Stimulated activated CD4-positive, alpha-beta T cell treated with anti-CD3 and anti-CD28 coated beads, Interleukin-12 subunit alpha, Interleukin-12 subunit beta, amount 100 ng/mL, for 24 hours (primary cell): Measurements from ENCODE around the gene COQ8A.
A peak's percentile ranks its signal among the peaks of the same experiment; 100 is the strongest.
"Not testable (repeated sequence)": the region's sequence is repeated elsewhere in the genome, so short reads cannot be mapped to it uniquely, and the experiment has no call there.

Experiments
- DNase-seq, 2 experiments: peaks; one replicate each; pipeline ENCODE4 v3.0.0-alpha.2; 2020; ENCODE audit warnings: low read depth in 2 of 2

COQ8A gene

DNA sequence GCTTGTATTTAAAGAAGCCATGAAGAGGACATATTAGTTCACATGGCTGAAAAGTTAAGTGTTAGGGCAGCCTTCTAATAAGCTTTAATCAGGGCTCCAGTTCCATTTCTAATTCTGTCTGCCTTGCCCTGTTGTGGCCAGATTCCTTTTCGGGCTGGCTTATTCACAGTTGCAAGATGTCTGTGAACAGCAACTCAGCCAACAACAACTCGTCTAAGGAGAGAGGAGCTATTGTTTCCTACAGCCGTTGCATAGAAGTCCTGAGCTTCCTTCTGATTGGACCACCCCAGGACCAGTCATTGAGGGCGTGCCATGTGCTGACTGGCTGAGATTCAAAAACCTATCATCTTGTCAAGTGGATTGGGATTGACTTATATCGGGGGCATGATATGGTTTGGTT, 18.6 kb upstream of the COQ8A start:
- no peak for DNase-seq

DNA sequence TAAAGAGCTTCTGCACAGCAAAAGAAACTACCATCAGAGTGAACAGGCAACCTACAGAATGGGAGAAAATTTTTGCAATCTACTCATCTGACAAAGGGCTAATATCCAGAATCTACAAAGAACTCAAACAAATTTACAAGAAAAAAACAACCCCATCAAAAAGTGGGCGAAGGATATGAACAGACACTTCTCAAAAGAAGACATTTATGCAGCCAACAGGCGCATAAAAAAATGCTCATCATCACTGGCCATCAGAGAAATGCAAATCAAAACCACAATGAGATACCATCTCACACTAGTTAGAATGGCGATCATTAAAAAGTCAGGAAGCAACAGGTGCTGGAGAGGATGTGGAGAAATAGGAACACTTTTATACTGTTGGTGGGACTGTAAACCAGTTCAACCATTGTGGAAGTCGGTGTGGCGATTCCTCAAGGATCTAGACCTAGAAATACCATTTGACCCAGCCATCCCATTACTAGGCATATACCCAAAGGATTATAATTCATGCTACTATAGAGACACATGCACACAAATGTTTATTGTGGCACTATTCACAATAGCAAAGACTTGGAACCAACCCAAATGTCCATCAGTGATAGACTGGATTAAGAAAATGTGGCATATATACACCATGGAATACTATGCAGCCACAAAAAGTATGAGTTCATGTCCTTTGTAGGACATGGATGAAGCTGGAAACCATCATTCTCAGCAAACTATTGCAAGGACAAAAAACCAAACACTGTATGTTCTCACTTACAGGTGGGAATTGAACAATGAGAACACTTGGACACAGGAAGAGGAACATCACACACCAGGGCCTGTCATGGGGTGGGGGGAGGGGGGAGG, 10.6 kb upstream of the COQ8A start:
- DNase-seq: not testable (repeated sequence)

DNA sequence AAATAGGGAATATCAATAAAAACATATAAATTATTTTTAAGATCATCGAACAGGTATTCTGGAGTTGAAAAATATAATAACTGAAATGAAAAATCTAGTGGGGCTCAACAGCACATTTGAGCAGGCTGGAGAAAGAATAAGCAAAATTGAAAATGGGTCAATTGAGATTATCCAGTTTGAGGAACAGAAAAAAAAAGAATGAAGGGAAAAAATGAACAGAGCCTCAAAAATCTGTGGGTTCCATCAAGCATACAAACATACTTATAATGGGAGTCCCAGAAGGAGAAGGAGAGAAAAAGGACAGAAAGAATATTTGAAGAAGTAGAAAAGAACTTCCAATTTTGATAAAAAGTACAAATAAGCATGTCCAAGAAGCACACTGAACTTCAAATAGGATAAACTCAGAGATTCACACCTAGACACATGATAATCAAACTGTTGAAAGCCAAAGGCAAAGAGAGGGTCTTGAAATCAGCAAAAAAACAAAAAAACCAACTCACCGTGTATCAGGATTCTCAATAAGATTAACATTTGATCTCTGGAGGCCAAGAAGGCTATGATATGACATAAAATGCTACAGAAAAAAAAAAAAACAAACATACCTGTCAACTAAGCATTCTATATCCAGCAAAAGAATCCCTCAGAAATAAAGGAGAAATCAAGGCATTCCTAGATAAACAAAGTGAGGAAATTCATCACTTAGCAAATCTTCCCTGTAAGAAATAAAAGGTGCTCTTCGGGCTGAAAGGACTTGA, 5.4 kb upstream of the COQ8A start:
- no peak for DNase-seq

DNA sequence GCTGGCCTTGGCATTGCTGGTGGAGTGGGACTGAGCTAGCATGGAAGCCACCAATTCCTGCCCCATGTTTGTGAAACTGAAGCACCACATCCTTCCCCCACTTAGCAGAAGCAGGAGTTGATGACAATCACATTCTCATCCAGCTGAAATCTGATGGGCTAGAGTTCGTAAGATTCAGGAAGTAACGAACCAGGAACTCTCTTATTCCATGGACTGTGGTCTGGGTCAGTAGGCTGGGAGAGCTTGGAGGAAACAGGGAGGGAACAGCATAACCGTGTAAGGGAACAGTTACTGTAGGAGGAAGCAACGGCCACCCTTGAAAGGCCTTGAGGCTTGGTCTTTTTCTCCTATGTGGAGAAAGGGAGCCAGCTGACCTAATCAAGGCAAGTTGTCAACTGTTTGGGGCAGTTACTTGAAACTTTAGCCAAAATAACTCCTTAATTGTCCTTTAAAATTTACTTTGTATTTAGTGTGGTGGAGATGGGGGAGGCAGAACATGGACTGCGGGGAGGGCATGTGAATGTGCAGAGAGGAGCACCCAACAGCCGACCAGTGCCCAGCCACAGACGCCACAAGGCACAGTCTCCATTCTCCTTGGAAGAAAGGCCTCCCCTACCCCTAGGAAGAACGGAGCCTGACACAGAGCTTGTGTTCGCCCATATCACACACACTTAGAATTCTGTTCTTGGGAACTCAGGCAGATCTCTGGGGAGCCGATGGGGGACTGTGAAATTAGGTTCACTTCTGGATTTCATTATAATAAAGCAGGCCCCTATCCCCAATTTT, 2.0 kb upstream of the COQ8A start:
- no peak for DNase-seq

DNA sequence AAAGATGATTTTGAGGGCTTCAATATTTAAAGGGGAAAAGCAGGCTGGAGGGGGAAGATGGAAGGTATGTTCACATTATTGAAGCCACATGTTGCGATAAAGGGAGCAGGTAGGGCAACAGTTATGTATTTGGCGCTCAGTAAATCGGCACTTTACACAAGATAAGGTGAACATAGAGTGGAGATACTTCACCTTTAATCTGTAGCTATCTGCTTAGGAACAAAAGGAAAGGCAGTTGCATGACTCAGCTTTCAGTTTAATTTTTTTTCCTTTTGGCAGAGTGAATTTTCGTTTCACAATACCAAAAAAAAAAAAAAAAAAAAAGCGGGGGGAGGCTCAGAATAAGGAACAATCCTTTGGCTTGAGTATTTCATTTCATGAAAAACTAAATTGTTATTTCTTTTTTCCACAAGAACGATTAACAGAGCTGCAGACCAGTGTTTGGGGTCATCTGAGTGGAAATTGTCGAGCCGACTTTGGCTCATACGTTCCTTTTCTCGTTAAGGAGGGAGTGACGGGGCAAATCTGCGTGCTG, 1.1 kb upstream of the COQ8A start:
- no peak for DNase-seq

DNA sequence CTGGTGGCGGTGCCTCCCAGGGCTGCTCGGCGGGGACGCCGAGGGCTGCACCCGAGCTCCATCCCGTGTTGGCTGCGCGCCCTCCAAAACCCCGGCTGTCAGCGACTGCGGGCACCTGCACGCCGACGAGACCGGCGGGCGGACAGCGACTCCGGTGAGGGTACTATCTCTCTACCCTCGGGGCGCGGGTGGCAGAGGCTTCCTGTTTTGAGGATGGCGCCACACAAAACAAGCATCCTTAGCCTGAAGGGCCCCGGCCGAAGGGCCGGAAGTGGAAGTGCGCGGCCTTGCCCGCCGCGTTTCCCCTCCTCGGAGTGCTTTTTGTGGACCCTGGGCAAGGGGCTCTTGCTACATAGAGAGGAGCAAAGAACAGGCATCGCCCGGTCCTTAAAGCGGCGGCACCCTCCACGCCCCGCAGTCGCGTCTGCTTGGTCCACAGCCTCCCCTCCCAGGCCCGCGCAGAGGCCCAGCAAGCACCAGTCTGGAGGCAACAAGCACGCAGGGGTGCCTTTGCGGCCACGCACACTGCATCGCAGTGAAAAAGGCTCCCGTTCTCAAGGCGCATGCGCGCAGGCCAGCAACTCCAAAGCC, 561 bp upstream of the COQ8A start:
- peak in 1 of 2 experiments; percentile 54 for DNase-seq

DNA sequence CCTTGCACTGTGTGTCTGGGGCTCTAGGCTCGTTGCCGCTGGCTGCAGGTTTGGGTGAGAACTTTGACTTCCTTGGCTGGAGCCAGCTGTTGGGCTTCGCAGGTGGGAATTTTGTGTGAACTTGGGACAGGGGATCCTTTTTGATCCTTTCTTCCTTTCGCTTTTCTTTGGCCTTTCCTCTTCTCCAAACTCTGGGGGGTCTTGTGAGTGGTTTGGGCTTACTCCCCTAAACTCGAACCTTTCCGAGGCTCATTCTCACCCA, 643 bp downstream of the COQ8A start:
- DNase-seq: no peak

DNA sequence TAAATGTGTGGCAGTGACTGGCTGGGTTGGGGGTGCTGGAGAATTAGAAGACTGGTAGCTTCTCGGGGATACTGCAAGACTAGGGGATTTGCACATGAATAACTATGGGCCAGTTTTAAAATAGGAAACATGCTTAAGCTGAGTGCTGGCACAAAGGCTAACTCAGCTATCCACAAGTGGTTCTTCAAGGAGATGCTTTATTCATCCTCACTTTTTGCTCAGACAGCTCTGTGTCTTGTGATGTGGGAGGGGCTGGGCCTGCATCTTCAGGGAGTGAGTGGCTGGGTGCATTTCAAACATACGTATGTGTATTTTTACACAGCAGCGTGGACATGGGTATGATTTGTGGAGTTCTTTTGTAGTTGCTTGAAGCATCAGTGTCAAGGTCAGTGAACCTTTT, 2.3 kb downstream of the COQ8A start:
- DNase-seq: no peak

DNA sequence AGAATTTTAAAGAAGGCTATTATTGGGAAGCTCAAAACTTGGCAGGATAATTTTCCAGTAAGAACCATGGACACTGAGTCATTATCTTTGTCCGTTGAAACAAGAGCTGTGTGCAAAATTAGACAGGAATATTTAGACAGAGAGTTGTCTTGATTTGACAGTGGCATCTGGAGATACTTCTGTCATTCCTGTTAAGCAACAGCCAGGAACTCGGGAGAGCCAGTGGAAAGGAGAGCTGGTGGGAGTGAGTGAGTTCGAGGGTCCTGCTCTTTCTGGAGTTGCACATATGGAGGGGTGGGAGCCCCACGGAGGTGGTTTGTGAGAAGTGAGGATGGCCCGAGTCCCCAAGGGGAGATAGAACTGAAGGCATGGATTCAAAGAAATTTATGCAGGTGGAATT, 3.1 kb downstream of the COQ8A start:
- no peak for DNase-seq

GRCh38 chr1:226943927-226944326, 3.8 kb downstream of the COQ8A start:
- DNase-seq: no peak

DNA sequence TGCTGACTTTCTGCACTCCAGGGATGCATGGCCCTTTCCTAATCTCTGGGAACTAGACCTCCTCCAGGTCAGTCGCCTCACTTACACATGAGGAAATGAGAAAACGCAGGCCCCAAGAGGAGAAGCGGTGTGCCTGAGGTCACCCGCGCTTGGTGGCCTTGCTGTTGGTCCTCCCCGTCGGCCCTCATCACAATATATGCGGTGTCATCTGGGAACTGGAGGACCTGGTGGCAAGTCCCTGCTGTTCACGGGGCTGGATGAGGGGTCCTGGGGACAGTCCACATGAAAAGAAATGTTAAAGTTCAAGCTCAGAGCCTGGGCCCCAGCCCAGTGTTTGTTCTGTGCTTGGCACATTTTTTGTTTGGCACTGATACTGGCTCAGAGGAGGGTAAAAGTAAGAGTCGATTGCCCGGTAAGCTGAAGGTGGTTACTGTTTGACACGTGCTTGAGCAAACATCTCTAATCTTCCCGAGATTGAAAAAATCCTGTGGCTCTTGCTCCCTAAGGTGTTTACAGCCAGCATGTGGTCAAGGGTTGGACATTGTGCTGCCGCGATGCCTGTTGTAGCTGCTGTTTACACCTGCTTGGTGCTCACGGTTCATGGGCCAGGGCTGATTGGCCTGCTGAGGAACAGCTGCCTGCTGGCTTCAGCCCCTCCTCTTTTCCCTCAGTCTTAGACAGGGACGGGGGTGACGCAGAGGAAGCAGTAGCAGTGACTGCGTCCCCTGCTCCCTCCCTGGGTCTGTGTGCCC, 5.2 kb downstream of the COQ8A start:
- no peak for DNase-seq

DNA sequence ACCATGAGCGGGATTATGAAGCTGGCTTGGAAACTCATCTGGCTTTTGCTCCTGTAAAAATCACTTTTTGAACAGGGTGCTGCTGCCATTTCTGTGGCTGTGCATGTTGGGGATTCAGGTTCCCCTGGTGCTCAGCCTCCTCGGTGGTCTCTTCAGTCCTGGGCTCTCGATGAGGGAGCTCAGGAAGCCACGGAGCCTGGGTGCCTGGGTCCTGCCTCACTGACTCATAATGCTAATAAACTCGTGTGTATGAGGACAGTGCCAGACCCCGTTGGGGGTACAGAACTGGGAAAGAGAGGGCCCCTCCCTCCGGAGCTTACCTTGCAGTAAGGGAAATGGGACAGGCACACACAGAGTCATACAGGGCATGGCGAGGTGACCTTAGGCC, 5.8 kb downstream of the COQ8A start:
- DNase-seq: no peak

- no peak for DNase-seq
Measured at GRCh38 chr1:226946285-226946684, 6.2 kb downstream of the COQ8A start.

DNA sequence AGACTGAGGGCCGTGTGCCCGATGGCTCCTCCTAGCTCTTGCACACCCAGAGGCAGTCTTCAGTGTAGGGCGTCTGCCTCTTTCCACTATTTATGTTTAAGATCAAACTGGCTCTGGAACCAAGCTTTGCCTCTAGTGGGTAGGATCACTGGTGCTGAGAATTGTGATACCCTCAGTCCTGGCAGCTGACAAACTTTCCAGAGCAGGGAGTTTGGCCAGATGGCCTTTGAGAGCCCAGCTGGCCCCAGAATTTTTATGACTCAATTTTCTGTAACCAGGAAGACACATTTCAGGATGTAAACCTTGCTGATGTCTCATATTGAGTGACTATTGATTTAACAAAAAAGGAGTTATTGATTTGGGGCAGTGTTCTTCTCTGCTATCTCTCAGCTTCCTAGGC, 6.7 kb downstream of the COQ8A start:
- no peak for DNase-seq

DNA sequence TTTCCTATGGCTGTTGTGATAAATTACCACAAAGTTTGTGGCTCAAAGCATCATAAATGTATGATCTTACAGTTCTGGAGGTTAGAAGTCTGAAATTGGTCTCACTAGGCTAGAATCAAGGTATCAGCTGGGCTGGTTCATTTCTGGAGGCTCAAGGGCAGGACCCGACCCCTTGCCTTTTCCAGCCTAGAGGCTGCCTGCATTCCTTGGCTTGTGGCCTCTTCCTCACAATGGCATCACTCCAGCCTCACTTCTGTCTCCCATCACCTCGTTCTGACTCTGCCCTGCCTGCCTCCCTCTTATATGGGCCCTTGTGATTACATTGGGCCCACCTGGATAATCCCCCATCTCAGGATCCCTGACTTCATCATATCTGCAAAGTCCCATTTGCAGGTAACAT, 8.0 kb downstream of the COQ8A start:
- DNase-seq: no peak

DNA sequence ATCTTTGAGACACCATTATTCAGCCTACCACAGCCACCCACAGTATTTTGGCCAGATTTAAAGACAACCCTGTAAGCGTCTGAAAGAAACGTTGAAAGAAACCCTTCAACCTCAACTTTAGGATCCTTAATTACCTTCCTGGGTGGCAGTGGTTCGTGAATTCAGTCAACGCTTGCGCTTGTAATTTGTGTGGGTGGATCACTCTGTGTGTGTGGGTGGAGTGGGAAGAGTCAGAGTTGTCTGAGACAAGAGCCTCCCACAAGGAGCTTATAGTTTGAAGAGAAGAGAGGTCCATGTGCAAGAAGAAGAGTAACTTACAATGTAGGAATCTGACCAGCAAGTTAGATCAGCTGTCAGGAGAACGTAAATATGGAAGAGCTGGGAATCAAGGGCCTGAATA, 8.4 kb downstream of the COQ8A start:
- DNase-seq: no peak

- DNase-seq: no peak
Measured at GRCh38 chr1:226948996-226949395, 8.9 kb downstream of the COQ8A start.

DNA sequence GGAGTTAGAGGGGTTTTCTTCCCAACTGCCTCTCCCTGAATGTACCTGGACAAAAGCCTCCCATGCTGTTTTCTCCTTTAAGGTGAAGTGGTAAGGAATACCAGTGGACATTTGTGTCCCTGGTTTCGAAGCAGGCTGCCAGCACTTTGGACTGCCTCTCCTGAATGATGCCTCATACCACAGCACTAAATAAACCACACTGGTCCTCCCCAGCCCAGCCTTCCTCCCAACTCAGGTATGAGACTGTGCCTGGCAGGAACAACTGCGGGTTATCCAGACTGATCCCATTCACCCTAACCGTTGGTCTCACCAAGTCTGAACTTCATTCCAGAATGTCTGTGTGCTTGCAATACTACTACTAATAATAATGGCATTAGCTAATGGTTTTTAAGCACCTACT, 9.3 kb downstream of the COQ8A start:
- no peak for DNase-seq

DNA sequence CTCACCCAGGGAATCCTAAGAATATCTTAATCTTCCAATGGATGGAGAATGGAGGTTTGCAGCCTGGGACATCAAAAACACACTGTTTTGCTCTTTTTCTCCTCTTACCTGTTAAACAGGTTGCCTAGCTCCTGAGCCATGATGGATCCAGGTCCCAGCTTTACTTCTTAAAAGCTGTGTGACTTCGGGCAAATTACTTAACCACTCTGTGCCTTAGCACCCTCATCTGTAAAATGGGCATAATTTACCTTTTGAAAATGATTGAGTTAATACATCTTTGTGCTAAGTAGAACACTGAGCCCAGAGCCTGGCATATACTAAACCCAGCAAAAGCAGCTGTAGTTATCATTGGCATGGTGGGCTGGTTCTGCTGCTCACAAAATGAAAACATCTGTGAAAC, 10.2 kb downstream of the COQ8A start:
- DNase-seq: no peak

DNA sequence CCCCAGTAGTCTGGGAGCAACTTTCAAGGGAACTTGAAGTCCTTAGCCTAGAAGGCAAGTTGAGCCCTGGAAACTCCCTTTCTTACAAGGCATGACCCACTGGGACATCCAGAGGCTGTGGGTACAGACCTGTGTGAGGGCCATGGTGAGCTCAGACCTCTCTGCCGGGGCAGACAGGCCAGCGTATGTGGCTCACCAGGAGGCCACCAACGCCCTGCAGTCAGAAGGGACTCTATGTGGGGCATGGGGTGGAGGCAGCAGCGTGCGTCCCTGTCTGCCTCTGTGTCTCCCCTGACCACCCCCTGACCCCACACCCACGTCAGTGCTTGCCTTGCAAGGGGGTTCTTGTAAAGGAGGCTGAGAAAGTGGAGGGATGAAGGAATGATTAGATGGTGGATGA, 10.8 kb downstream of the COQ8A start:
- no peak for DNase-seq
